Ovary (tissue), 9 donors: Measurements from ENCODE around the gene ARFIP1. TPM values are rescaled to one million over a fixed set of nuclear protein-coding genes. Genes with fewer than 3 reads are reported as not detected.

ENCODE experiments used
- DNase-seq, 5 donors: peaks; one replicate each; pipeline ENCODE4 v3.0.0-alpha.2; 2019 to 2020
- H3K27ac ChIP-seq, 2 donors: fragments of 200-600 bp; one replicate each; pipeline versions ENCODE4 v1.5.1 to v1.8.0; 2019 to 2022
- H3K27me3 ChIP-seq: fragments of 200-600 bp; one replicate; pipeline ENCODE4 v1.8.0; 2022
- H3K36me3 ChIP-seq: fragments of 200-600 bp; sonication (generic); one replicate; pipeline ENCODE4 v1.5.1; 2019
- H3K4me1 ChIP-seq: one replicate; pipeline ENCODE4 v1.8.1; 2013; ENCODE audit warnings: mild to moderate bottlenecking, moderate library complexity; ENCODE audit not compliant: insufficient read depth
- H3K4me3 ChIP-seq: fragments of 200-600 bp; sonication (generic); one replicate; pipeline ENCODE4 v1.5.1; 2017
- H3K9me3 ChIP-seq, 2 donors: fragments of 200-600 bp in 1 of 2; sonication (generic) in 1 of 2; one replicate each; pipeline versions ENCODE4 v1.5.1 to v1.8.1; 2013 to 2019; ENCODE audit warnings: mild to moderate bottlenecking in 1 of 2, moderate library complexity in 1 of 2
- EP300 ChIP-seq: sonication (generic); formaldehyde crosslinking; IDR thresholded peaks from one replicate; pipeline ENCODE4 v1.6.1; 2017; ENCODE audit warnings: antibody characterized with exemption
- POLR2A ChIP-seq: fragments of 450-650 bp; IDR thresholded peaks from one replicate; pipeline ENCODE4 v1.6.1; 2017; ENCODE audit warnings: antibody characterized with exemption, mild to moderate bottlenecking, moderate library complexity
- WGBS, 3 donors: extraction: QIAGEN DNeasy Blood & Tissue Kit in 1 of 3; methylation state at CpG; one replicate each; pipeline versions ENCODE4 v1.1.5 to v1.1.7; 2013 to 2017; 5-methylcytosine and 5-hydroxymethylcytosine counted together
- intact Hi-C, 4 donors: fragments of 100-400 bp; cut with DNase I; formaldehyde crosslinking; loops; one replicate each; pipeline versions ENCODE4 v1.11.0 to v1.15.1; 2022 to 2023
- polyA plus RNA-seq, 2 donors: library from polyadenylated mRNA; stranded (reverse); fragments of 200-250 nt in 1 of 2; fragments of 350-450 nt in 1 of 2; fragmentation: Illumina TruSeq in 1 of 2; extraction: RNeasy Lipid Tissue Mini Kit (QIAGEN cat#74804) in 1 of 2; gene quantifications; one replicate each; pipeline ENCODE4 v1.2.3, GENCODE V29; 2013 to 2014
- total RNA-seq, 7 donors: library from RNA; depleted of rRNA in 2 of 7; stranded (reverse); fragments of >200 nt in 2 of 7; fragmentation: NEBNext Ultra II Directional in 3 of 7; extraction: Animal tissue kit (Norgen Biotek cat#: 25700) in 3 of 7; gene quantifications; one replicate each; pipeline versions ENCODE4 v1.1.0 to v1.2.4, GENCODE V29; 2016 to 2023
- TF ChIP-seq, protein P1 (sequence below), 3 donors: fragments of 450-650 bp in 2 of 3; fragments of 200-600 bp in 1 of 3; IDR thresholded peaks; one replicate each; pipeline versions ENCODE4 v1.5.1 to v1.8.0; 2016 to 2022; ENCODE audit warnings: antibody characterized with exemption in 3 of 3, mild to moderate bottlenecking in 1 of 3
- donor health status: DM: no; HTN: no; CAD: no; lungs with moderate emphysema.
- donor health status: DM: no; HTN: no; CAD: no.
- donor health status: Bipolar disorder and iron deficiency.
- donor health status: DM: yes; HTN: yes; CAD: no.
- donor health status: DM: no; HTN: no; CAD: no.
- donor health status: DM: yes; HTN: yes; CAD: no.

ARFIP1 gene
- total and polyA plus RNA-seq, 9 donors, result 15.6 to 47.4 (median 29.8) TPM

DNA sequence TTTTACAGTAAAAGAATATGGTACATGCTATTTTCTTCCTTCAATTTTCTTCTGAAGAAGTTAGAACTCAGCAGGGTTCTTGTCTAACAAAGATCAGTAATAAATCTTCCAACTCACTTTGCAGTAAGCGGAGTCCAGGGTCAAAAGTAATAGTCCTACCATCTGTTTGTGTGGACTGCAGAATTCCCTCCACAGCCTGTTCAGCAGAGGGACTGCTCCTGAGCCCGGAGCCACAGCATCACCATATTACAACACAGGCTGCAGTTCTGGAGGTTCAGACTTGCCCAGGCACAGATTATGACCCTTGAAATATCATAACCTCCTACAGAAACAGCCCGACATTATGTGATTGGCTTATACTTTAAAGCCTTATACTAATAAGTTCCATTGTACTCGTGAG, 166.7 kb downstream of the ARFIP1 start:
- intact Hi-C loops, result no loop called here
- WGBS, 3 donors, result 81 to 93% (median 91%) methylated on average over 4 of the region's 4 CpGs
- TF ChIP-seq, protein P1, sequence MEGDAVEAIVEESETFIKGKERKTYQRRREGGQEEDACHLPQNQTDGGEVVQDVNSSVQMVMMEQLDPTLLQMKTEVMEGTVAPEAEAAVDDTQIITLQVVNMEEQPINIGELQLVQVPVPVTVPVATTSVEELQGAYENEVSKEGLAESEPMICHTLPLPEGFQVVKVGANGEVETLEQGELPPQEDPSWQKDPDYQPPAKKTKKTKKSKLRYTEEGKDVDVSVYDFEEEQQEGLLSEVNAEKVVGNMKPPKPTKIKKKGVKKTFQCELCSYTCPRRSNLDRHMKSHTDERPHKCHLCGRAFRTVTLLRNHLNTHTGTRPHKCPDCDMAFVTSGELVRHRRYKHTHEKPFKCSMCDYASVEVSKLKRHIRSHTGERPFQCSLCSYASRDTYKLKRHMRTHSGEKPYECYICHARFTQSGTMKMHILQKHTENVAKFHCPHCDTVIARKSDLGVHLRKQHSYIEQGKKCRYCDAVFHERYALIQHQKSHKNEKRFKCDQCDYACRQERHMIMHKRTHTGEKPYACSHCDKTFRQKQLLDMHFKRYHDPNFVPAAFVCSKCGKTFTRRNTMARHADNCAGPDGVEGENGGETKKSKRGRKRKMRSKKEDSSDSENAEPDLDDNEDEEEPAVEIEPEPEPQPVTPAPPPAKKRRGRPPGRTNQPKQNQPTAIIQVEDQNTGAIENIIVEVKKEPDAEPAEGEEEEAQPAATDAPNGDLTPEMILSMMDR (IDR thresholded peaks at IDR 0.05), result no peak
- TF ChIP-seq POLR2A, result no peak
- H3K27ac ChIP-seq, result no peak overlapping the region
- H3K36me3 ChIP-seq, result no peaks in the 10 kb centered on the region
- H3K9me3 ChIP-seq, result no peaks in the 10 kb centered on the region
- no peaks in the 10 kb centered on the region for H3K4me1 ChIP-seq
- H3K4me3 ChIP-seq, result no peak overlapping the region
- no peaks in the 10 kb centered on the region for H3K27me3 ChIP-seq
- no peak for DNase-seq

DNA sequence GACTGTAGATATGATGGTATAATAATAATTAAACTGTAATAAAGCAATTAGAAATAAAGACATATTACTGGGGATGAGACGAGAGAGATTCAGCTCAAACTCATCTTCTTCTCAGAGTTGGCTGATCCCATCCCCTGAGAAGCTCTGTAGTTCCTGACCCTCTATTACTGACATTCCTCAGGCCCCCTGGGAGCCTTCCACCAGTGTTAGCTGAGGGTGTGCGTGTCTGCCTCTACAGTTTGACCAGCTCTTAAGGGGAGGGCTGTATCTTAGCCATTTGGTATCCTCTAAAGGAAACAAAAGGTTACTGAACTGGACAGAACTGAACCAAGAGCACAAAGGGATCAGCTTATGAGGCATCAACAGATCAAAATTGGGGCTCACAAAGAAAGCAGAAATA, 167.6 kb downstream of the ARFIP1 start:
- no peaks in the 10 kb centered on the region for H3K27me3 ChIP-seq
- DNase-seq, result no peak
- TF ChIP-seq, protein P1 (IDR thresholded peaks at IDR 0.05), result no peak
- TF ChIP-seq POLR2A (no peak), EP300 (no peak)
- H3K4me3 ChIP-seq, result no peak overlapping the region
- no peaks in the 10 kb centered on the region for H3K4me1 ChIP-seq
- intact Hi-C loops, result no loop called here
- WGBS, 3 donors, result 69 to 80% (median 78%) methylated on average over 2 of the region's 2 CpGs
- H3K27ac ChIP-seq, result no peak overlapping the region
- no peaks in the 10 kb centered on the region for H3K9me3 ChIP-seq
- no peaks in the 10 kb centered on the region for H3K36me3 ChIP-seq

DNA sequence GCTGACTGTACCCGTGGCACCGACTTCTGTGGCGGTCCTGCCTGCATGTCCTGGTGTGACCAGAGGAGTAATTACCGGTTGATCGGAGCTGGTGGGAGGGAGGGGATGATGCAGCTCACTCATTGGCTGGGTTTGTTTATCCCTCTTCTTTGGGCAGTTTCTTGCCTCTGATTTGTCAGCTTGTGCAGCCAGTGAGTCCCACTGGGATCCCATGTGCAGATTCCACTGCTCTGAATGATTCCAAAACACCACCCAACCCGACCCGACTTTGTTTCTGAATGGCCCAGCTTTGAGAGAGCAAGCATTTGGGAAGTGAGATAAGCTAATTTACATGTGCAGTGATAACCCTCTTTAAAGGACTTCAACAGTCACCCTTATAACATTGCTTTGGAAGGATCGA, 170.2 kb downstream of the ARFIP1 start:
- Histone ChIP-seq H3K27ac (no peak overlapping the region), H3K9me3 (no peaks in the 10 kb centered on the region), H3K4me3 (no peak overlapping the region), H3K27me3 (no peaks in the 10 kb centered on the region), H3K4me1 (no peaks in the 10 kb centered on the region), H3K36me3 (no peaks in the 10 kb centered on the region)
- WGBS, 3 donors, result 78 to 82% (median 80%) methylated on average over 8 of the region's 8 CpGs
- intact Hi-C loops, result no loop called here
- TF ChIP-seq, protein P1 (IDR thresholded peaks at IDR 0.05), result no peak
- TF ChIP-seq POLR2A (no peak), EP300 (no peak)
- no peak for DNase-seq

DNA sequence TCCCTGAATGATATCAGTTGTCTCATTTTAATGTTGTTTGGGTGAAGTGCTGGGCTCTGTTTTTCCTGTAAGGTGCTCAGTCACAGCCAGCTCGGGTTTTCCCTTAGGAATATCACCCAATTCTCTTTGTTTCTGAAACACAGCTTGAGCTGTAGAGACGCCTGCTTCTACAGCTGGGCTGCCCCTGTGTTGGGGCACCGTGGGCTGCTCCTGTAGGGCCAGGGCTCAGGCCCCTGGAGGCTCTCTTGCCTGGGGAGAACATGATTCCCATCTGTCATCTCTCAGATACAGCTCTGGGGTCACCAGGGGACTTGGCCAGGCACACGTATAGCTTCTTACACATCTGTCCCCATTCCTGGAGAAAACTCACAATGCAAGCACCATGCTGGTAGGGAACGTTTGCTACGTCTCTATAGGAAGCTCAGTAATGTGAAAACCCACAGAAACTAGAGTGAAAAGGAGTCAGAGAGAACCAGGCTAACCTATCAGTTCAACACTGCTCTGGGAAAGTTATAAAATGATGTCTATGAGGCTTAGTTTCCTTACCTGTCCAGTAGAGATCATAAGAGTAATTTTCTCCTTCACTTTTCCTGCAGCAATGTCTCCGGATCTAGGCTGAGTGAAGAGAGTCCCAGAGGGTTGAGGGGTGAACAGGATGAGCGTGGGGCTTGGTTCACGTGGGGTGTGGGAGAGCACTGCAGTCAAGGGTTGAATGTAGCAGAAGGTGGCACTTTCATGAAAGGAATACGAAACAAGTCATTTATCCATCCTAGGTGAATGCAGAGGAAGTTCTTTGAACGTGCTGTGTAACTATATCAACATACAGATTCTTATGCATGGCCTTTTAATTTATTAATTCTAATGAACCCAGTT, 170.9 kb downstream of the ARFIP1 start:
- no peak for TF ChIP-seq POLR2A
- TF ChIP-seq, protein P1 (IDR thresholded peaks at IDR 0.05), result no peak
- H3K27me3 ChIP-seq, result no peaks in the 10 kb centered on the region
- WGBS, 3 donors, result 87 to 92% (median 91%) methylated on average over 11 of the region's 11 CpGs
- H3K36me3 ChIP-seq, result no peaks in the 10 kb centered on the region
- no peak for DNase-seq
- H3K27ac ChIP-seq, result no peak overlapping the region
- intact Hi-C loops, result no loop called here
- H3K4me1 ChIP-seq, result no peaks in the 10 kb centered on the region
- no peak overlapping the region for H3K4me3 ChIP-seq
- no peaks in the 10 kb centered on the region for H3K9me3 ChIP-seq
